Type B pancreatic cell (in vitro differentiated cells): Measurements from ENCODE around the gene PAX5. TPM values are rescaled to one million over a fixed set of nuclear protein-coding genes. Genes with fewer than 3 reads are reported as not detected.

Source experiments
- DNase-seq: peaks from one replicate; pipeline ENCODE4 v3.0.0; 2021; ENCODE audit warnings: mixed read lengths; ENCODE audit not compliant: unreplicated experiment; ENCODE audit errors: extremely low spot score
- H3K27ac Mint-ChIP-seq: 2 replicates; pipeline ENCODE4 v1.8.0; 2021; ENCODE audit warnings: mild to moderate bottlenecking, mixed read lengths
- H3K27me3 Mint-ChIP-seq: 2 replicates; pipeline ENCODE4 v1.8.0; 2021; ENCODE audit warnings: mixed read lengths
- H3K36me3 Mint-ChIP-seq: 2 replicates; pipeline ENCODE4 v1.8.0; 2021; ENCODE audit warnings: mixed read lengths
- H3K4me1 Mint-ChIP-seq: one replicate; pipeline ENCODE4 v1.8.0; 2021; ENCODE audit warnings: mixed read lengths; ENCODE audit not compliant: unreplicated experiment
- H3K4me3 Mint-ChIP-seq: 2 replicates; pipeline ENCODE4 v1.8.0; 2021; ENCODE audit warnings: mild to moderate bottlenecking, mixed read lengths
- H3K9me3 Mint-ChIP-seq: 2 replicates; pipeline ENCODE4 v1.8.0; 2021; ENCODE audit warnings: mixed read lengths
- total RNA-seq: library from RNA; stranded (reverse); gene quantifications from 2 replicates; pipeline ENCODE4 v1.2.1, GENCODE V29; 2021; ENCODE audit warnings: low replicate concordance
- TF ChIP-seq, protein P1 (sequence below): fragments of 200-600 bp; sonication (generic); conservative IDR thresholded peaks from 2 replicates; pipeline ENCODE4 v1.5.0; 2021; ENCODE audit warnings: antibody characterized with exemption, mild to moderate bottlenecking

Gene PAX5
- total RNA-seq, 1 donor from 2014 or later, result not detected

DNA sequence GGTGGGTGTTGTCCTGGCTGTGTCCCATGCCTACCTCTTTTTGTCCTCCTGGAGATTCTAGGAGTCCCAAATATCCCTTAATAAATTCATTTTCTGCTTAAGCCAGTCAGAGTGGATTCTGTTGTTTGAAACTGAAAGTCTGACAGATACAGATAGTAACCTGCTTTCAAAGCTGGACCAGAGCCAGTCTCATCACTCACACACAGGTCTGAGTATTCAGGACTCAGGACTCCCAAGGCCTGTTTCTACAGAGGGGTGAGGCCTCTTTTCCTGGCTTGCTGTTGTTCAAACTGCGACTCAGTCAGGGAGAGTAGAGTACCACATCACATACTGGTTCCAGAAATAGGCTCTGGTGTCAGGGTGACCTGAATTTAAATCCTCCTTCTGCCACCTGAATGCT lies 190.1 kb downstream of the PAX5 start:
- peaks cover 37% of the 10 kb centered on the region for H3K27me3 Mint-ChIP-seq
- no peak overlapping the region for H3K4me3 Mint-ChIP-seq
- no peaks in the 10 kb centered on the region for H3K9me3 Mint-ChIP-seq
- no peak overlapping the region for H3K27ac Mint-ChIP-seq
- DNase-seq, result no peak
- H3K4me1 Mint-ChIP-seq, result peaks cover 4% of the 10 kb centered on the region
- no peaks in the 10 kb centered on the region for H3K36me3 Mint-ChIP-seq
- TF ChIP-seq, protein P1, sequence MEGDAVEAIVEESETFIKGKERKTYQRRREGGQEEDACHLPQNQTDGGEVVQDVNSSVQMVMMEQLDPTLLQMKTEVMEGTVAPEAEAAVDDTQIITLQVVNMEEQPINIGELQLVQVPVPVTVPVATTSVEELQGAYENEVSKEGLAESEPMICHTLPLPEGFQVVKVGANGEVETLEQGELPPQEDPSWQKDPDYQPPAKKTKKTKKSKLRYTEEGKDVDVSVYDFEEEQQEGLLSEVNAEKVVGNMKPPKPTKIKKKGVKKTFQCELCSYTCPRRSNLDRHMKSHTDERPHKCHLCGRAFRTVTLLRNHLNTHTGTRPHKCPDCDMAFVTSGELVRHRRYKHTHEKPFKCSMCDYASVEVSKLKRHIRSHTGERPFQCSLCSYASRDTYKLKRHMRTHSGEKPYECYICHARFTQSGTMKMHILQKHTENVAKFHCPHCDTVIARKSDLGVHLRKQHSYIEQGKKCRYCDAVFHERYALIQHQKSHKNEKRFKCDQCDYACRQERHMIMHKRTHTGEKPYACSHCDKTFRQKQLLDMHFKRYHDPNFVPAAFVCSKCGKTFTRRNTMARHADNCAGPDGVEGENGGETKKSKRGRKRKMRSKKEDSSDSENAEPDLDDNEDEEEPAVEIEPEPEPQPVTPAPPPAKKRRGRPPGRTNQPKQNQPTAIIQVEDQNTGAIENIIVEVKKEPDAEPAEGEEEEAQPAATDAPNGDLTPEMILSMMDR, result no peak

DNA sequence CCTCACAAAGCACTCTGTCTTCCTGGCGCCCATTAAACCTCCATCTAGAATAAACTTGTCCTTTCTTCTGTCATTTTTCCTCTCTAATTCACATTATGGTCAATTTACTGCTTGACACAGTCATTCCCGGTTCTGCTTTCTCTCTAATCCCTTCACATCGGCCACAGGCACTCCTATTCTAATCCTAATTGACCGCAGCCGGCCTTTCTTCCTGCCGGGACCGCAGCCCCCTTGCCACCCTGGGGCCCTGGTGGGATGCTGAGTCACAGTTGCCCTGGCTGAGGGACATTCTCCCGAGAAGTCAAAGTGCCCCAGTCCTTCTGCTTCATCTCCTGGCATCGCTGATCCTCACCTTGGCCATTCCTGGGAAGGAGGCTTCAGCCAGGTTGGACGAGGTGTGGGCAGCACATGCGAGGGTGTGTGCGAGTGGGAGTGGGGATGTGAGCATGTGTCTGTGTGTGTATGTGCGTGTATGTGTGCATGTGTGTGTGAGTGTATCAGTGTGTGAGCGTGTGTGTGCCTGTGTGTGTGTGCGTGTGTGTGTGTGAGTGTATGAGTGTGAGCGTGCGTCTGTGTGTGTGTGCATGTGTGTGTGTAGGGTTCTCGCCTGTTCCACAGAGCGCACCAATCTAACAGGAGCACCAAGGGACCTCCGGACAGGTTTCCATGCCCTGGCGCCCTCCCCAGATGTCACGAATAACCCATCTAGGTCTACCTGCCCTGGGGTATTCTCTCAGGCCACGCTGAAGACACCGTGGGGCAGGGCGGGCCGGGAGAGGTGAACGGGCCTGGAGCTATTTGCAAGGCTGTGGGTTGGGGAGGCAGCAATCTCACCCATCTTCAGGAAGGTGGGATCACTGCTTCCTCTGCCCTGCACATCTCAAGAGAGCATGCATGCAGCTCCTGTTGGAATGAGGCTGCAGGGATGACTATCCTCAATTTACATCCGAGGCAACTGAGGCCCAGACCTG lies 191.2 kb downstream of the PAX5 start:
- H3K9me3 Mint-ChIP-seq, result no peaks in the 10 kb centered on the region
- peaks cover 4% of the 10 kb centered on the region for H3K4me1 Mint-ChIP-seq
- DNase-seq, result no peak
- no peaks in the 10 kb centered on the region for H3K36me3 Mint-ChIP-seq
- TF ChIP-seq, protein P1, result no peak
- peaks cover 30% of the 10 kb centered on the region for H3K27me3 Mint-ChIP-seq
- H3K27ac Mint-ChIP-seq, result no peak overlapping the region
- no peak overlapping the region for H3K4me3 Mint-ChIP-seq

DNA sequence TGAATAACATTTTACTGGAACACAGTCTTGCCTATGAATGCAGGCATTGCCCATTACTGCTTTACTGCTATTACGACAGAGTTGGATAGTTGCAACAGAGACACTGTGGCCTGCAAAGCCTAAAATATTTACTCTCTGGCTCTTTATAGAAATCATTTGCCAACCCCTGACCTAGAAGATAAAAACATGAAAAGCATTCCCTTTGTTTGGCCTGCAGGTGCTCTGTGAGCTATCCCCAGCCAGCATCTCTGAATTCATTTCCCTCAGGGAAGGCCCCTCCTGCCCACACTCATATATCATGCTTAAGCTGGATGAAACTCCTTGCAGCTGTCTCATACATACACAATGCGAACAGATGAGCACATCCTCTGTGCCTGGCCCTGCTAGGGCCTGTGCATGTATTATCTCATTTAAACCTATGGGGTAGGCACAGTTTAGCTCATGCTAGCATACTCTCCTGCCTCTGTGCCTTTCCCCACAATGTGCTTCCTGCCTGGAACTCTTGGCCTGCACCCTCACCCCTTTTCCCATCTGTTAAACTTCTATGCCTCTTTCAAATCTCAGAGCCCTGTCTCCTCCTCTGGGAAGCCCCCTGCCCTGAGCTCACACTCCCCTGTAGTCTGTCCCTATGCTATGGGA lies 193.1 kb downstream of the PAX5 start:
- H3K4me1 Mint-ChIP-seq, result peaks cover 4% of the 10 kb centered on the region
- no peak overlapping the region for H3K4me3 Mint-ChIP-seq
- peaks cover 41% of the 10 kb centered on the region for H3K27me3 Mint-ChIP-seq
- H3K9me3 Mint-ChIP-seq, result no peaks in the 10 kb centered on the region
- TF ChIP-seq, protein P1, result no peak
- H3K36me3 Mint-ChIP-seq, result no peaks in the 10 kb centered on the region
- H3K27ac Mint-ChIP-seq, result peak overlapping the region; percentile 48
- no peak for DNase-seq

DNA sequence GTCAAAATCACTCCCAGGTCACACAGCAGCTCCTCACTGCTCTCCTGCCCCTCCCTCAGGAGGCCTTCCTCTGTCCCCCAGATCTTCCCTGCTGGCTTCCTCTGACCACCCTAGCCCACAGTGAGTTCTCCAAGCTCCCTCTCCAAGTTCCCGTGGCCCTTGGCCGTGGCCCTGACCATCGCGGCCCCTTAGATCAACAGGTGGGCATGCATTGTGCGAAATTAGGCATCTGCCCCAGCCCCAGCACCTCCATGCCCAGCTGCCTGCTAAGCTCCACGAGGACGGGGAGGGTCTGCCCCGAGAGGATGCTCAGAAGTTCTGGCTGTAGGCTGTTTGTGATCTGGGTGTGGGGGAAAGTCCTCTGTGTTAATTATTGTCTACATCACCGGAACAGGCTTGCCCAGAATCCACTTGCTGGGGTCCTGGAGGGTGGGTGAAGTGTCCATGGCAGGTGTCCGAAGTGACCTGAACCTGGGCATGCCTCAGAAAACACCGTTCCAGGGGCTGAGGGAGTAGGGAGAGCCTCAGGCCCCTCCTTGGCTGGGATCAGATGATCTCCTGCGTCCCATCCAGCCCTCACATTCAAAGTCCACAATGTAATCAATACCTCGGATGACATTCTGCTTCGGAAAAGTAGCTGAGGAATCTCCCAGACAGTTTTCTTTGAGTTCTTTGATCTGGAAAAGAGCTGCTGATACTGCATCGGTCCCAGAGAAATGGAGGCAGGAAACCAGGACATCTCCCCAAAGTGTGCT lies 194.8 kb downstream of the PAX5 start:
- Mint-ChIP-seq H3K4me1 (peaks cover 4% of the 10 kb centered on the region), H3K27ac (no peak overlapping the region), H3K36me3 (no peaks in the 10 kb centered on the region), H3K27me3 (peaks cover 39% of the 10 kb centered on the region), H3K4me3 (no peak overlapping the region), H3K9me3 (no peaks in the 10 kb centered on the region)
- DNase-seq, result no peak
- TF ChIP-seq, protein P1, result no peak
